DMS79 treated with DMSO at 0.1 percent for 48 hours (cell line): ENCODE results near the gene SOCS1.

Source experiments
- DNase-seq: peaks from one replicate; lab custom pipeline; 2025; lab: John Stamatoyannopoulos, UW

The SOCS1 gene

GRCh38 chr16:11285842-11286241 is 29.8 kb upstream of the SOCS1 start:
- no peak for DNase-seq

GRCh38 chr16:11283820-11284248 is 27.8 kb upstream of the SOCS1 start:
- no peak for DNase-seq

GRCh38 chr16:11280616-11281522 is 24.9 kb upstream of the SOCS1 start, which contains the start of gene PRM1:
Gene PRM1, minus strand, starts transcription at chr16:11281330. Its CDS starts 92 bp downstream, at chr16:11281238.
- DNase-seq = no peak

DNA sequence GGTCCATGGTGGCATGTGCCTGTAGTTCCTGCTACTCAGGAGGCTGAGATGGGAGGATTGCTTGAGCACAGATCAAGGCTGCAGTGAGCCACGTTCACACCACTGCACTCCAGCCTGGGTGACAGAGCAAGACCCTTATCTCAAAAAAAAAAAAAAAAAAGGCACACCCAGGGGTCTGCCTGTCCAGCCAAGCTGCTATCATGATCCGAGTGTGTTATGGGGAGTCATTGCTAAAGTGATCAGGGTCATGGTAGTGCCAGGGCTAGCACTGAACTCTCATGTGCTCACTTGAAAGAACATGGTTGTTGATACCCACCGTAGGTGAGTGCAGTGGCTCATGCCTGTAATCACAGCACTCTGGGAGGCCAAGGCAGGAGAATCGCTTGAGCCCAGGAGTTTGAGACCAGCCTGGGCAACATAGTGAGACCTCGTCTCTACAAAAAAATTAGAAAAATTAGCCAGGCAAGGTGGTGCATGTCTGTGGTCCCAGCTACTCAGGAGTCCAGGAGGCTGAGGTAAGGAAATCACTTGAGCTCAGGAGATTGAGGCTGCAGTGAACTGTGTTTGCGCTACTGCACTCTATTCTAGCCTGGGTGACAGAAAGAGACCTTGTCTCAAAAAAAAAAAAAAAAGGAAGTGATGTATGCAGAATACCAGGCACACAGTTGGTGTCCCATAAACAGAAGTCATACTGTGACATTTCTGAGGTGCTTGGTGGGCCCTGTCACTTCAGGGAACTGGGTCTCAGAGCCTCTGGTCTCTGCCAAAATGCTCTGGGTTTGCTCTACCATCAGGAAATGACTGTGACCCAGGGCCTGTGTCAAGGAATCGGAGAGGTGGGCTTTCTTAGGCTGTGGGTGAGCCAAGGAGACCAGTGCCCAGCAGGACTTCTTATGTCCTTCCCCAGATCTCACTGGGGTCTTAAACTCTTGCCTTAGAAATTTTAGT is 23.0 kb upstream of the SOCS1 start:
- no peak for DNase-seq

DNA sequence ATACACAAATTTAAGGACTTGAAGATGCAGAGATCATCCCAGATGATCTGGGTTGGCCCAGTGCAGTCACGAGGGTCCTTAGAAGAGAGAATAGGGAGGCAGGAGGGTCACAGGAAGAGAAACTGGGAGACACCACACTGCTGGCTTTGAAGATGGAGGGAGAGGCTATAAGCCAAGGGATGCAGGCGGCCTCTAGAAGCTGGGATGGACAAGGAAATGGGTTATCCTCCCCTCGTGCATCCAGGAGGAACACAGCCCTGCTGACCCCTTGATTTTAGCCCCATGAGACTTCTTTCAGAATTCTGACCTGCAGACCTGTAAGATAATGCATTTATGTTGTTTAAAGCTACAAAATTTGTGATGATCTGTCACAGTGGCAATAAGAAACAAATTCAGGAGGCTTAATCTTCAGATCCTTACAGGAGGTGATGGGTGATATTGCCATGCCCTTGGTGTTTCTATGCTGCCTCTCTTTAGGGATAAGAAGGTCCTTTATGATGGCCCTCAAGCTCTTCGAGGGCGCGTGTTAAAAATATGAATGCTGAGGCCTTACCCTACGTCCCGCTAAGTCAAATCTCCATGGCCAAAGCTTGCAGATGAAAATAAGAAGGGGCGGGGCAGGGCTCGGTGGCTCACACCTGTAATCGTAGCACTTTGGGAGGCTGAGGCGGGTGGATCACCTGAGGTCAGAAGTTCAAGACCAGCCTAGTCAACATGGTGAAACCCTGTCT is 21.8 kb upstream of the SOCS1 start:
- DNase-seq = no peak

- DNase-seq = no peak
Measured at GRCh38 chr16:11276896-11277593, 21.0 kb upstream of the SOCS1 start.

GRCh38 chr16:11276143-11276895 is 20.3 kb upstream of the SOCS1 start, which contains the start of gene PRM2:
Gene PRM2, minus strand, starts transcription at chr16:11276480. Its CDS starts 110 bp downstream, at chr16:11276370.
- DNase-seq = no peak

GRCh38 chr16:11274964-11275363 is 19.0 kb upstream of the SOCS1 start:
- no peak for DNase-seq

- DNase-seq = peak; percentile 21
Measured at GRCh38 chr16:11273721-11274324, 17.8 kb upstream of the SOCS1 start.

DNA sequence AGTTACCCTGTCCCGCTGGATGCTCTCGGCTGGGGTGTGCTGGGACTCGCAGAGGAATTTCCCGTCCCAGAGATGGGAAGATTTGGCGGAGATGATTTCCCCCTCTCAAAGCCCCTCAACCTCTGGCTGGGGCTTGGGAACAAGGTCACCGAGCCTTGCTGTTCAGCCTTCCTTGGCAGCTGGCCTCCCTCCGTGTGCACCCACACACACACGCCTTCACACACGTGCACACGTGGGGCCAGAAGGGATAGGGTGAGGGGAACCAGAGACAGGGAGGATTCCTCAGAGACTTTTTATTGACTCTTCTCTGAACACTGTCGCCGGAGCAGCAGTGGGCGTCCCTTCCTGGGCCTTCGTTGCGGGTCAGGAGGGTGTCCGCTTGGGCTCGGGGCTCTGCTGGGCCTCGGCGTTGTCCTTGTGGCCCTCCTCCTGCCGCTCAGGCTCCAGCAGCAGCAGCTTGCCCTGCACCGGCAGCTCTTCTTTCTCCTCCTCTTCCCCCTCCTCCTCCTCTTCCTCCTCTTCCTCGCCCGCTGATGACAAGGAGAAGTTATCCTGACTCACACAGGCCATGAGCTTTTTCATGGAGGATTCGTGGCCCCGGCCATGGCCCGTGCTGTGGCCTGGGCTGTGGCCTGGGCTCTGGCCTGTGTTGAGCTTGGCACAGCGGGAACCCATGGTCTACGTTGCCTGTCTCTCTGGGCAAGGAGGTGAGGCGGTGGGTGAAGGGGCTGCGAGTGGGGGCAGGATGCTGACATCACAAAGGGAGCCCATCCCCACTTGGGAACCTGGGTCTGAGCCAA is 17.1 kb upstream of the SOCS1 start, which contains the start of gene PRM3:
Gene PRM3 (minus strand): TSS at position 709 of the 800 bp plus-strand sequence. CDS start 34 bp downstream, at position 675.
- no peak for DNase-seq

DNA sequence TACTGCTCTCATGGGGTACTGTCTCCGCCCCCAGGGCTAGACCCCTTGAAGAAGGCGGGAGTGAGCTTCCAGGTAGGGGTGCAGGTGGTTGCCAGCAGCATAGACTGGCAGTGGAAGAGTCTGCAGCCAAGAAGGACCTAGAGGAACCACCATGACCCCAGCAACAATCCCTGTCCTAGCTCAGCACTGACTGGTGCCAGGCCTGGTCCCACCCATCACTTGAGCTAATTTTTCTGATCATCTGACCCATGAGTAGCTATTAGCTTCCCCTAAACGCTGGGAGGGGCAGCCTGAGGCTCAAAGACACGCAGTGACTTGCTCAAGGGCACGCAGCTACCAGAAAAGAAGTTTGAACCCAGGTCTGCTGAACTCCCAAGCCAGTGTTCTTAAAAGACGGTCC is 16.5 kb upstream of the SOCS1 start:
- DNase-seq = no peak

- no peak for DNase-seq
Measured at GRCh38 chr16:11271610-11272009, 15.6 kb upstream of the SOCS1 start.

DNA sequence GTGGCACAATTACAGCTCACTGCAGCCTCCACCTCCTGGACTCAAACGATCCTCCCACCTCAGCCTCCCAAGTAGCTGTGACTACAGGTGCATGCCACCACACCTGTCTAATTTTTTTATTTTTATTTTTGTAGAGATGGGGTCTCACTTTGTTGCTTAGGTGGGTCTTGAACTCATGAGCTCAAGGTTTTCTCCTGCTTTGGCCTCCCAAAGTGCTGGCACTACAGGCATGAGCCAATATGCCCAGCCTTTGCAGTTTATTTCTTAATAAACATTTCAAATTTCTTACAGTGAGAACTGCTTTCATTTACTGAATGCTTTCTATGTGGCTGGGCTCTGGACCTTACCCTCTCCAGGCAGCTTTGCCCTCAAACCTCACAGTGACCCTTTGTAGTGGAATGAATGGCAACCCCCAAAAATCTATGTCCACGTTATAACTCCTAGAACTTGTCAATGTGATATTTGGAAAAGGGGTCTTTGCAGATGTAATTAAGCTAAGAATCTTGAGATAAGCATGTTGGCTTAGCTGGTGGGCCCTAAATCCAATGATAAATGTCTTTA is 14.7 kb upstream of the SOCS1 start:
- DNase-seq = no peak

DNA sequence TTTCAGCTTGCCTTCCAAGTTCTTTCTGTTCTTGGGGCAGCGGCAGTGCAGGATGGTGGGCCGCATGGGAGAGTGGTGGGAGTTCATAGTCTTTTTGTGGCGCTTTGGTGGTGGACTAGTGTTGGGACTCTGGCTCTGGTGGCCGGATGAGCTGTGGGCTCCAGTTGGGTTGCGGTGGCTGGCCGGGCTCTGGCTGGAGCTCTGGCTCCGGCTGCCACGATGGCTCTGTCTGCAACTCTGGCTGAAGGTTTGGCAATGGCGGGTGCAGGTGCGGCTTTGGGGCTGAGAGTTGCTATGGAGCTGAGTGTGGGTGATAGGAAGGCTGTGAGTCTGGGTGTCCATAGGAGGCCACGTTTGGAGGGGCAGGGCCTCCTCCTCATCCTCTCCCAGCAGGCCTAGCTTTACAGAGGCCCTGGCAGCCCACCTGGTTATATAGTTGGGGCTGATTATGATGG is 12.9 kb upstream of the SOCS1 start, which contains the start of gene TNP2:
Gene TNP2 (minus strand): TSS at position 405 of the 455 bp plus-strand sequence. CDS start 63 bp downstream, at position 342.
- no peak for DNase-seq

DNA sequence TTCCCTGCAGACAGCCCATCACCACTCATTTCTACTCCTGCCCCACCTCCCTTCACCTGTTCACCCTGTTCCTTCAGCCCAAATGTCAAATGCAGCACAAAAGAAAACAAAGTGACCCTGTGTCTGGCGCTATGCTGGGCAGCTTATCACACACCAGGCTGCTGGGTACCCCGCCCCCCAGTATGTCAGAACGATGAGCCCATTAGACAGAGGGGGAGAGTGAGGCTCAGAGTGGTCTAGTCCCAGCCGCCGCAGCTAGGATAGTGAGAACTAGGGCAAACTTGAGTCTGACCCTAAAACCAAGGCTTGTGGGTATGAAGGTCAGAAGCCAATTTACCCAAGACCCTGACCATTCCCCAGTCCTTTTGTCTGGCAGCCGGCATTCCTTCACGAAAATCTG is 9.1 kb upstream of the SOCS1 start:
- no peak for DNase-seq

- no peak for DNase-seq
Measured at GRCh38 chr16:11264155-11264832, 8.3 kb upstream of the SOCS1 start.

- no peak for DNase-seq
Measured at GRCh38 chr16:11263737-11264136, 7.7 kb upstream of the SOCS1 start.

GRCh38 chr16:11262915-11263314 is 6.9 kb upstream of the SOCS1 start:
- no peak for DNase-seq
